Esophagus muscularis mucosa (tissue), 4 donors: Measurements from ENCODE around the gene AZGP1. TPM values are rescaled to one million over a fixed set of nuclear protein-coding genes. Genes with fewer than 3 reads are reported as not detected.
A peak's percentile ranks its signal among the peaks of the same experiment; 100 is the strongest.

ENCODE experiments used
- DNase-seq: peaks from one replicate; pipeline ENCODE4 v3.0.0-alpha.2; 2017; ENCODE audit errors: extremely low spot score
- H3K27ac ChIP-seq, 4 donors: fragments of 200-600 bp; sonication (generic); replicated peaks in 1 of 4; 1 replicate in 3 of 4; 2 replicates in 1 of 4; pipeline ENCODE4 v1.5.1; 2016 to 2019; ENCODE audit warnings: mild to moderate bottlenecking in 1 of 4
- H3K27me3 ChIP-seq, 4 donors: fragments of 200-600 bp; sonication (generic); one replicate each; pipeline versions ENCODE4 v1.5.1 to v1.6.0; 2016 to 2019
- H3K36me3 ChIP-seq, 4 donors: fragments of 200-600 bp; sonication (generic); one replicate each; pipeline ENCODE4 v1.5.1; 2016 to 2019
- H3K4me1 ChIP-seq, 4 donors: fragments of 200-600 bp; sonication (generic); one replicate each; pipeline ENCODE4 v1.5.1; 2016 to 2019
- H3K4me3 ChIP-seq, 4 donors: fragments of 200-600 bp; sonication (generic); 1 replicate in 2 of 4; 2 replicates in 2 of 4; pipeline ENCODE4 v1.5.1; 2016 to 2019; ENCODE audit warnings: mild to moderate bottlenecking in 4 of 4, moderate library complexity in 1 of 4
- H3K9me3 ChIP-seq, 4 donors: fragments of 200-600 bp; sonication (generic); 1 replicate in 3 of 4; 2 replicates in 1 of 4; pipeline ENCODE4 v1.5.1; 2016 to 2019
- EP300 ChIP-seq: sonication (generic); formaldehyde crosslinking; IDR thresholded peaks from one replicate; pipeline ENCODE4 v1.6.1; 2017; ENCODE audit warnings: antibody characterized with exemption
- POLR2A ChIP-seq: fragments of 450-650 bp; IDR thresholded peaks from one replicate; pipeline ENCODE4 v1.6.1; 2017; ENCODE audit warnings: antibody characterized with exemption, moderate library complexity, mild to moderate bottlenecking, low read depth
- POLR2AphosphoS5 ChIP-seq, 2 donors: sonication (generic); formaldehyde crosslinking; IDR thresholded peaks; one replicate each; pipeline ENCODE4 v1.6.1; 2017; ENCODE audit warnings: antibody characterized with exemption in 2 of 2
- WGBS: methylation state at CpG from one replicate; pipeline ENCODE4 v1.1.5; 2018; 5-methylcytosine and 5-hydroxymethylcytosine counted together
- intact Hi-C: fragments of 100-400 bp; cut with DNase I; formaldehyde crosslinking; loops from one replicate; pipeline ENCODE4 v1.15.1; 2023
- small RNA-seq, 3 donors: library from RNA; depleted of rRNA; stranded (forward); fragments of <200 nt; gene quantifications; one replicate each; pipeline ENCODE3, GENCODE V24; 2016
- total RNA-seq, 4 donors: library from RNA; depleted of rRNA; stranded (reverse); fragments of >200 nt; gene quantifications; one replicate each; pipeline versions ENCODE4 v1.1.0 to v1.2.1, GENCODE V29; 2016
- TF ChIP-seq, protein P1 (sequence below), 3 experiments: fragments of 200-600 bp in 2 of 3; fragments of 450-650 bp in 1 of 3; sonication (generic) in 2 of 3; IDR thresholded peaks; one replicate each; pipeline ENCODE4 v1.5.1; 2017 to 2019; ENCODE audit warnings: antibody characterized with exemption in 3 of 3, mild to moderate bottlenecking in 2 of 3, moderate library complexity in 1 of 3

Gene AZGP1
- total RNA-seq, 4 donors from 2014 or later = 2.5 to 3.4 (median 3.0) TPM

DNA sequence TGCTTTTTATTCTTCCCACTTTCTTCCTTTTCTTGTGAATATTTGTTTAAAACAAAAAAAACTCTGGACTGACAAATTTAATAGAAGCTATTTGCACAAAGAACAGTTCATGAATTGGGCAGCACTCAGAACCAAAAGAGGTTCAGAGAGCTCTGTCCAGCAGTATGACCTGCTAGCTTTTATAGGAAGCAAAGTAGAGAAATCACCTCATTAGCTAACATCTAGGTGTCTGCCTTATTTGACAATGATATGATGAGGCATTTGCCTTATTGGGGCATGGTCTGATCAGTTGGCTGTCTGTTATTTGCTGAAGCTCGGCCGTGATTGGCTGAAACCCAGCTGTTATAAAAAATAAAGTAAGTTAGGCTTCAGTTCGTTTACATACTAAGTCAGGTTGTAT, 55.7 kb downstream of the AZGP1 start:
- peak overlapping the region; percentile 77 to 96 (median 94) for H3K4me3 ChIP-seq
- H3K27ac ChIP-seq = peak overlapping the region; percentile 87 to 99 (median 98)
- intact Hi-C loops = no loop called here
- DNase-seq = no peak
- H3K4me1 ChIP-seq = peaks cover 26 to 50% (median 46%) of the 10 kb centered on the region in 4 donors
- peaks cover 0 to 22% (median 15%) of the 10 kb centered on the region in 4 donors for H3K36me3 ChIP-seq
- no peaks in the 10 kb centered on the region for H3K27me3 ChIP-seq
- no peaks in the 10 kb centered on the region for H3K9me3 ChIP-seq
- TF ChIP-seq POLR2AphosphoS5 (IDR thresholded peaks at IDR 0.05) = no peak
- no peak for TF ChIP-seq POLR2A
- TF ChIP-seq, protein P1, sequence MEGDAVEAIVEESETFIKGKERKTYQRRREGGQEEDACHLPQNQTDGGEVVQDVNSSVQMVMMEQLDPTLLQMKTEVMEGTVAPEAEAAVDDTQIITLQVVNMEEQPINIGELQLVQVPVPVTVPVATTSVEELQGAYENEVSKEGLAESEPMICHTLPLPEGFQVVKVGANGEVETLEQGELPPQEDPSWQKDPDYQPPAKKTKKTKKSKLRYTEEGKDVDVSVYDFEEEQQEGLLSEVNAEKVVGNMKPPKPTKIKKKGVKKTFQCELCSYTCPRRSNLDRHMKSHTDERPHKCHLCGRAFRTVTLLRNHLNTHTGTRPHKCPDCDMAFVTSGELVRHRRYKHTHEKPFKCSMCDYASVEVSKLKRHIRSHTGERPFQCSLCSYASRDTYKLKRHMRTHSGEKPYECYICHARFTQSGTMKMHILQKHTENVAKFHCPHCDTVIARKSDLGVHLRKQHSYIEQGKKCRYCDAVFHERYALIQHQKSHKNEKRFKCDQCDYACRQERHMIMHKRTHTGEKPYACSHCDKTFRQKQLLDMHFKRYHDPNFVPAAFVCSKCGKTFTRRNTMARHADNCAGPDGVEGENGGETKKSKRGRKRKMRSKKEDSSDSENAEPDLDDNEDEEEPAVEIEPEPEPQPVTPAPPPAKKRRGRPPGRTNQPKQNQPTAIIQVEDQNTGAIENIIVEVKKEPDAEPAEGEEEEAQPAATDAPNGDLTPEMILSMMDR (IDR thresholded peaks at IDR 0.05) = no peak
- TF ChIP-seq EP300 = no peak
- 78% methylated on average over 3 of the region's 3 CpGs for WGBS

DNA sequence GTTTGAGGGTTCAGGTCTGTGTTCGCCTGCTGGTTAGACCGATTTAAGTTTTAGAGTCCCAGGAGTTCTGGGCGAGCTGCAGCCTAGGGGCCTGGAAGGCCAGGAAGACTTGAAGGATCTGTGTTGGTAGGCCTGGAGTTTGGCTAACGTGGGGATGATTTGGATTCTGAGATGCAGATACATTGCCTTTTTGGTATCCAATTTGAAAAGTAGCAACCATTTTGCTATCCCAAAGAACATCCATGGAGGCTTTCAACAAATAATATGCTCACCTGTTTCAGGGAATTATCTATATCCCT, 56.1 kb downstream of the AZGP1 start:
- Histone ChIP-seq H3K4me1 (peaks cover 26 to 54% (median 49%) of the 10 kb centered on the region in 4 donors), H3K36me3 (peaks cover 0 to 26% (median 17%) of the 10 kb centered on the region in 4 donors), H3K9me3 (no peaks in the 10 kb centered on the region), H3K27me3 (no peaks in the 10 kb centered on the region), H3K27ac (peak overlapping the region; percentile 87 to 99 (median 98)), H3K4me3 (peak overlapping the region; percentile 77 to 96 (median 94))
- TF ChIP-seq POLR2A = no peak
- no peak for TF ChIP-seq POLR2AphosphoS5 (IDR thresholded peaks at IDR 0.05)
- TF ChIP-seq EP300 = no peak
- TF ChIP-seq, protein P1 (IDR thresholded peaks at IDR 0.05) = no peak
- 15% methylated on average over 2 of the region's 4 CpGs for WGBS
- intact Hi-C loops = loop anchor here (10.0 kb wide), 1 partner anchor 165 kb away; the partner anchor contains the start of genes COPS6 and ZNF3
- no peak for DNase-seq

DNA sequence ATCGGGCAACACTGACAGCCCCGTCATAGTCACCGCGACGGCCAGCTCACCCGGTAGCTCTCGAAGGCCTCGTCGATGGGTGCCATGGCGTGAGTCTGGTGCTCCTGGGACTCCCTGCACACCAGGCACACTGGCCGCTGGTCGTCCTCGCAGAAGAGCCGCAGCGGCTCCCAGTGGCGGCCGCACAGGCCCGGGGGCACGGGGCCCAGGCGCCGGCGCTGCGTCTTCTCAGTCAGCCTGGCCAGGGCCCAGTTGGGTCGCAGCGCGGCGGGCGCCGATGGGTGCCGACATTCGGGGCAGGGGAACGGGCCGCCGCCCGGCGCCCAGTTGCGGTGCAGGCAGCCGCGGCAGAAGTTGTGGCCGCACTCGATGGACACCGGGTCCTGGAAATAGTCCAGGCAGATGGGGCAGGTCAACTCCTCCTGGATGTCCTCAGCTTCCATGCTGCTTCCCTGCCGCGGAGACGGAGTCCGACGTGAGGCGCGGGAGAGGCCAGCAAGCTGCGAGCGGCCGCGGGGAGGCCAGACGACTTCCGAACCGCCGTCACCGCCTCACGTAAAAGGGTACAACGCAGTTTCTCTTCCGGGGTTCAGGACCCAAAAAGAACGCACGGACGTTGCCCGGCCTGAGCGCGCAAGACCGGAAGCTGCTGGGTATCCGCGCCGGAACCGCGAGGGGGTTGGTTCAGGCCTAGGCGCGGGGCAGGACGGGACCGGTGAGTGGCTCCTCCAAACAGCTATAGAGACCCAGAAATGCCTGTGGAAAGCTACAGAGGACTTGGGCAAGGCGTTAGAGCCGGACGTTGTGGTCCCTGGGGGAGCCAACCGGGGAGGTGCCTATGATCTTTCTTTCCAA, 56.6 kb downstream of the AZGP1 start, which contains the start of gene TRIM4:
TRIM4 (minus strand) TSS at position 572 of the 855 bp plus-strand sequence; CDS start at position 443, 129 bp downstream.
- intact Hi-C loops = loop anchor here (10.0 kb wide), 1 partner anchor 166 kb away; the partner anchor contains the start of genes COPS6 and ZNF3
- peaks cover 0 to 28% (median 18%) of the 10 kb centered on the region in 4 donors for H3K36me3 ChIP-seq
- 2% methylated on average over 13 of the region's 81 CpGs for WGBS
- no peaks in the 10 kb centered on the region for H3K27me3 ChIP-seq
- peak within 1 kb of the TSS; percentile 77 to 96 (median 94) for H3K4me3 ChIP-seq
- DNase-seq = peak; percentile 96
- TF ChIP-seq EP300 (no peak), POLR2AphosphoS5 (IDR thresholded peaks at IDR 0.05) (peak; percentile 98), POLR2A (peak; percentile 83)
- TF ChIP-seq, protein P1 (IDR thresholded peaks at IDR 0.05) = peak in 2 of 3 experiments; percentile 21 to 23
- peak within 1 kb of the TSS; percentile 87 to 99 (median 98) for H3K27ac ChIP-seq
- peaks cover 26 to 57% (median 52%) of the 10 kb centered on the region in 4 donors for H3K4me1 ChIP-seq
- no peaks in the 10 kb centered on the region for H3K9me3 ChIP-seq

Small RNA genes within 50 kb of the gene (small RNA-seq; reads per million reads assigned to genes)
- gene RF00019 (0 reads per million in 3 donors), gene RF00561 (0 reads per million in 3 donors)

Other genes starting within 250 kb of the AZGP1 start
- gene CYP3A7, start 240.8 kb downstream of the AZGP1 start, total RNA-seq = under 1 TPM in 2 of 4 donors, not detected in 2; 0.26 to 0.34 TPM
- gene CYP3A4, start 191.8 kb downstream of the AZGP1 start, total RNA-seq = not detected
- gene CYP3A43, start 148.0 kb downstream of the AZGP1 start, total RNA-seq = not detected
- under 1 TPM in 1 of 4 donors, not detected in 3; 0.65 TPM for gene OR2AE1, start 99.0 kb downstream of the AZGP1 start, total RNA-seq
- 10 to 100 TPM; 21.2 to 27.8 (median 24.7) TPM for gene TRIM4, start 56.5 kb downstream of the AZGP1 start, total RNA-seq
- gene GJC3, start 46.4 kb downstream of the AZGP1 start, total RNA-seq = not detected
- 10 to 100 TPM; 22.7 to 27.0 (median 24.0) TPM for gene ZKSCAN1, start 39.6 kb upstream of the AZGP1 start, total RNA-seq
- gene ZSCAN21, start 73.7 kb upstream of the AZGP1 start, total RNA-seq = 10 to 100 TPM; 12.9 to 18.4 (median 16.1) TPM
- 10 to 100 TPM; 15.6 to 25.3 (median 20.7) TPM for gene ZNF3, start 105.7 kb upstream of the AZGP1 start, total RNA-seq
- 10 to 100 TPM; 49.4 to 97.6 (median 73.7) TPM for gene COPS6, start 112.9 kb upstream of the AZGP1 start, total RNA-seq
- gene MCM7, start 125.4 kb upstream of the AZGP1 start, total RNA-seq = 10 to 100 TPM; 35.3 to 60.3 (median 41.1) TPM
- gene AP4M1, start 125.6 kb upstream of the AZGP1 start, total RNA-seq = 10 to 100 TPM; 19.9 to 31.7 (median 26.1) TPM
- gene TAF6, start 143.3 kb upstream of the AZGP1 start, total RNA-seq = 10 to 100 TPM; 48.5 to 92.1 (median 77.8) TPM
- 10 to 100 TPM in 3 of 4 donors, 1 to 10 TPM in 1; 8.3 to 16.2 (median 13.3) TPM for gene CNPY4, start 143.6 kb upstream of the AZGP1 start, total RNA-seq
- gene MBLAC1, start 150.9 kb upstream of the AZGP1 start, total RNA-seq = 1 to 10 TPM; 3.1 to 8.8 (median 5.0) TPM
- 100 to 1,000 TPM; 117 to 184 (median 152) TPM for gene LAMTOR4, start 172.9 kb upstream of the AZGP1 start, total RNA-seq
- 1 to 10 TPM; 5.5 to 8.8 (median 6.8) TPM for gene TRAPPC14, start 182.7 kb upstream of the AZGP1 start, total RNA-seq
- gene GAL3ST4, start 192.6 kb upstream of the AZGP1 start, total RNA-seq = 1 to 10 TPM; 1.6 to 7.3 (median 2.8) TPM
- 1 to 10 TPM in 1 of 4 donors, under 1 TPM in 3; 0.33 to 1.0 (median 0.71) TPM for gene GPC2, start 201.3 kb upstream of the AZGP1 start, total RNA-seq
- gene STAG3, start 201.9 kb upstream of the AZGP1 start, total RNA-seq = under 1 TPM in 3 of 4 donors, not detected in 1; 0.13 to 0.92 (median 0.50) TPM
- gene PVRIG, start 243.9 kb upstream of the AZGP1 start, total RNA-seq = 1 to 10 TPM in 2 of 4 donors, under 1 TPM in 1, not detected in 1; 0.23 to 1.5 (median 1.4) TPM